ENCODE measurements around the gene RUBCN.
"Not testable (repeated sequence)": the region's sequence is repeated elsewhere in the genome, so short reads cannot be mapped to it uniquely, and the experiment has no call there.

RUBCN gene

GRCh38 chr3:197685546-197685945, 51.2 kb downstream of the RUBCN start:
- no peak for DNase-seq (ENCODE audit: low spot score)

GRCh38 chr3:197683191-197683590, 53.5 kb downstream of the RUBCN start:
- no peak for DNase-seq (ENCODE audit: low spot score)

- DNase-seq (ENCODE audit: low spot score), result no peak
Observed at GRCh38 chr3:197682713-197683112, 54.0 kb downstream of the RUBCN start.

DNA sequence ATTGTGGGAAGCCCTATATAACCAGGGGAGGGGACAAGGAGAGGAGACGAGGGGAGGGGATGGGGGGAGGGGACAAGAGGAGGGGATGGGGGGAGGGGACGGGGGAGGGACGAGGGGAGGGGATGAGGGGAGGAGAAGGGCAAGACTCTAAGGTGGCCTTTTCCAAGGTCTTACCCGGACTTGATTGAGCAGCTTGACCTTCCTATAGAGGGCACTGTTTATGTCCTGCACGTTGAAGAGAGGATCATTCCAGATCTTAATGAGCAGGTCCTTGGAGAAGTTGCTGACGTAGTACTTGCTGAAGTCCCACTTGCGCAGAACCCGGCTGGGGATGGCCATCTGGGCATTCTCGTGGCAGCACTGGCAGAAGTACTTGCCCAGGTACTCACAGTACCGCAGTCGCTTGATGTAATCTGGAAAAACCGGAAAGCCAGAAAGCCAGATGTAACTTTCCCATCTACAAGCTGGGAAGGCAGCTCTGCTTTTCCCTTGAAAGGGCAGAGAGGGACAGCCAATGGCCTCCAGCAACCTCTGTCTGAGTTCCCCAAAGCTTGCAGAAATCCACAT, 55.7 kb downstream of the RUBCN start:
- no peak for DNase-seq (ENCODE audit: low spot score)

DNA sequence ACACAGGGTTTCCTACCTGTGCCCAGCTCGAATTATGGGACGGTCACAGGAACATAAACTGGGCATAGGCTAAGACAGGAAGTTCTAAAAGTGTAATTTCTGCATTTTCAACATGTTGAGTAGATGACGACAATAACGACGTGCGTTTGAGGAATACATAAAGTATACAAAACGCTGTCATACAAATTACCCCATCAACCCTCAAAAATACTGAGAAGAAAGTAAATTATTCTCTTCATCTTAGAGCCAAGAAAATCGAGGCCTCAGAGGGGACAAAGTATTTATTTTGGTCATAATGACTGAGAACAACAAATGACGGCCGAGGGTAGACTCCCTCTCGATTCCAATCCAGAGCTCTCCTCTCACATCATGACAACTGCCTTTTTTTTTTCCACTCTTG, 60.8 kb downstream of the RUBCN start:
- no peak for DNase-seq (ENCODE audit: low spot score)

DNA sequence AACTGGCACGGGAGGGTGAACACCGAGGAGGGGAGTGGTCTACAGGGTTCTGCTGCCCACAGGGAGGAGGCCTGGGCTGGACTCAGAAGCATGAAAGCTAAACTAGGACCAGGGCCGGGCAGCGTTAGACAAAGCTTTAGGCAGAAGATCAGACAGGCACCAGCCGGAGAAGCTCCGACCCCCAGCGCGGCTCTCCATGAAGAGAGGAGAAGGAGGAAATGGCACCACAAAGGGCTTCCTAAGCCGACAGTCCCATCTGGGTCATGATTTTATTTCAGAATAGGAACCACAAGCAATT, 61.2 kb downstream of the RUBCN start:
- no peak for DNase-seq (ENCODE audit: low spot score)

DNA sequence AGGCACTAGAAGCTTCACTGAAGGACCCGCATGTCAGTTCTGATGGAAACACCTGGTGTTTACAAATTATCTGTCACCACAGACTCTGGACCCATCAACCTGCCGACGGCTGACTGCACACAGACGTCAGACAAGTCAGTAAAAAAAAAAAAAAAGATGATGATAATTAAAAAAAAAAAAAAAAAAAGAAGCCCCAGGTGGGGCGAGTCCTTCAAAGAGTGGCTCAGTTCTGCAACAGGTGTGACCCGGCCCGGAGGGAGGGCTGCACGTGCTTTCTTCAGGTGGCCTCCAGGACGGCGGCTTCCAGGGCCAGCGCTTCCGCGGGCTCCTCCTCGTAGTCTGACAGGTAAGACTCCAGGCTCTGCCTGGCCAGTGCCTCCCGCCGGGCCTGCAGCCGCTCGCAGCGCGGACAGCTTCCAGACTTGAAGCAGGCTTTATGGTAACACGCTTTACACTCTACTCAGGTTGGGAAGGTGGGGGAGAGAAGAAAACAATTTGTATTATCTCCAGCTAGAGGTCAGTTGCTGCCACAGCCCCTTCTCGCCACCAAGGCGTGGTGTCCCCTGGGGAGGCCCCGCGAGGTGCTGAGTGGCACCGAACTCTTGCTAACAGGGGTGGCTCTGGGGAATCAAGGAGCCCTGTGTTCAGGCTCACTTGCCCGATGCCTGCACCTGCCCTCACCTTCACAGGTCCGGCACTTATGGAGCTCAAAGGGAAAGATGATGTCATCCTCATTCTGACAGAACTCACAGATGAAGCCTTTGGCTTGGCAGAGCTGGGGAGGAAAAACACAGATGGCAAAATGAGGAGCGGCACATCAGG, 61.8 kb downstream of the RUBCN start:
- DNase-seq (ENCODE audit: low spot score), result no peak

- DNase-seq (ENCODE audit: low spot score), result no peak
Observed at GRCh38 chr3:197673170-197673569, 63.5 kb downstream of the RUBCN start.

GRCh38 chr3:197670361-197670760, 66.3 kb downstream of the RUBCN start:
- no peak for DNase-seq (ENCODE audit: low spot score)

GRCh38 chr3:197667968-197668367, 68.7 kb downstream of the RUBCN start:
- DNase-seq (ENCODE audit: low spot score), result no peak

DNA sequence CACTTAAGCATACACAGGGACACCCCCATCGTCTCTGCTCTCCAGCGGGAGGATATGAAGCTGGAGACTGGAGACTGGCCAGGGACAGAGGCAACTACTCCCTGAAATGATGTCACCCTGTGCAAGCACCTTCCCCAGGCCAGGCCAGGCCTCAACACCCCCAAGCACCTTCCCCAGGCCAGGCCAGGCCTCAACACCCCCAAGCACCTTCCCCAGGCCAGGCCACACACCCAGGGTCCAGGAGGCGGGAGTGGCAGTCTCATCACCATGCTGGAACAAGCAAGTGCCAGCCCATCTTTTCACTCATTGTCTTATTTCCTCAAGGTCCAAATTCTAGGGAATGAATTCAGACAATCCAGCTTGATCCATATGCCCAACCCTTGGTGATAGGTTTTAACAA, 69.4 kb downstream of the RUBCN start:
- not testable (repeated sequence) for DNase-seq (ENCODE audit: low spot score)

DNA sequence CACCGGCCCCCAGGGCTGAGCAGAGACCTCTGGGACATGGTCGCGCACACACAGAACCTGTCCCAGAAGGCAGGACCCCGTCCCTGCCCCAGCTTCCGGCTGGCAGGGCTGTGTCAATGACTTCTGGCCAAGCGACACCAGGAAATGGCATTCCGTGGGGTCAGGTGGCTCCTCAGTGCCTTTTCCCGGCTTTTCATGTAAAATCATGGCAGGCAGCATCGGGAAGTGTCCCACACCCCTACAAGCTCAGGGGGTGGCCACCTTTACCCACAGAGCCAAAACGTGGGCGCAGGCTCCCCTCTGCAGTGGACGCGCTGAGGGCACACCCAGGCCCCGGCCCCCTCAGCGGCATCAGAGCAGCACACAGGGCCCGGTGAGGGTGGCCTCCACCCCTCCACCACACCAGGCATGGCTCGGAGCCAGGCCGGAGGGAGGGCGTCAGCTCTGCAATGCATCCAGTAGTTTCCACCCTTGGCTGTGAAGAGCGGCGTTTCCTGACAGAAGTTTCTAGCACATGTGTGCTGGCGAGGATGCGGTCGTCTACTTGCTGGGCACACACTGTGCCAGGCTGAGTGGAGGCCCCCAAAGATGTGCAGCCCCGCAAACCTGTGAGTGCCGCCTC, 70.4 kb downstream of the RUBCN start:
- DNase-seq (ENCODE audit: low spot score), result not testable (repeated sequence)

DNA sequence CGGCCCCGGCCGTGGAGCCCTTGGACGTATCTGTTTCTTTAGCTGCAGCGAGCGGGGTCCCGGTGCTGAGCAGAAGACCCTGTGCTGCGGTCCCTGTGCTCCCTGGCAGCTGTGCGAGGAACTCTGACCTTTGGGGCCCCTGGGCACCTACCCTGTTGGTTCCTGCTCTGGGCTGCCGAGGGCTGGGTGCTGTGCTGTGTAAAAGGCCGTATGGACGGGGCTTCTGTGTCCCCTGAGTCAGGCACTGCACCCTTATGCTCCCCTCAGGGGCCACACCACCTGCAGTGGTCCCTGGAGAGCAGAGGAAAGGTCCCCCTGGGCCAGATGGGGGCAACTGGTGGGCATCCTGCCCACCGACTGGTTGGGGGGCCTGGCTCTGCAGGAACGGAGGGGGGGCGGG, 71.2 kb downstream of the RUBCN start:
- DNase-seq (ENCODE audit: low spot score), result not testable (repeated sequence)

- DNase-seq (ENCODE audit: low spot score), result not testable (repeated sequence)
Observed at GRCh38 chr3:197665142-197665491, 71.6 kb downstream of the RUBCN start.

DNA sequence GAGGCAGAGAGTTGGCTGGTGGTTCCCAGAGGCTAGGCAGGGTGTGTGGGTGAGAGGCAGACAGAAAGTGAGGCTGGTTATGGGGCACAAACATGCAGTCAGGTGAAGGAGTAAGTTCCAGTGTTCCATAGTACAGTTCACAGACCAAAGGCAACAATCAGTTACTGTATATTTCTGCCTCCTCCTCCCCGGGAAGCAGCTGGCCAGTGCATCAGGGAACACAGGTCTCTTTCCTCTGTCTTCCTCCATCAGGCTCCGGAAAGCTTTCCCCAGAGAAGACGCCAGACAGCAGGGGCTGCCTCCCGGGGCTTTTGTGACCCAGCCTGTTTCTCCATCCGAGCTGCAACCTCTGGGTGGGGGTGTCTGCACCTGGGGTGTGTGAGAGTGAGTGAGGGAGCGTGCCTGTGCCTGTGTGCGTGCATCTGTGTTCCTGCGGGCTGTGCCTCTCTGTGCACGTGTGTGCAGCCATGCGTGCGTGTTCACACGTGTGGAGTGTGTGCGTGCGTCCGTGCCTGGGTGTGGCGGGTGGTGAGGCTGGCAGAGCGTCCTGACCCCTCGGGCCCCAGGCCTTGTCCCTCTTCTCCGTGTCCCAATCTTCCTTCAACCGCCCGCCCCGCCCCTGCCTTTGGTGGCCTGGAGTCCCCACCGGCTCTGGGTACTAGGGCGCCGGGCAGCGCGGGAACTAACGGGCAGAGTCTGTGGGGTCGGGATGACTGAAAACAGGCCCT, 72.1 kb downstream of the RUBCN start:
- DNase-seq (ENCODE audit: low spot score), result not testable (repeated sequence)

- DNase-seq (ENCODE audit: low spot score), result not testable (repeated sequence)
Observed at GRCh38 chr3:197663367-197664140, 73.2 kb downstream of the RUBCN start.

DNA sequence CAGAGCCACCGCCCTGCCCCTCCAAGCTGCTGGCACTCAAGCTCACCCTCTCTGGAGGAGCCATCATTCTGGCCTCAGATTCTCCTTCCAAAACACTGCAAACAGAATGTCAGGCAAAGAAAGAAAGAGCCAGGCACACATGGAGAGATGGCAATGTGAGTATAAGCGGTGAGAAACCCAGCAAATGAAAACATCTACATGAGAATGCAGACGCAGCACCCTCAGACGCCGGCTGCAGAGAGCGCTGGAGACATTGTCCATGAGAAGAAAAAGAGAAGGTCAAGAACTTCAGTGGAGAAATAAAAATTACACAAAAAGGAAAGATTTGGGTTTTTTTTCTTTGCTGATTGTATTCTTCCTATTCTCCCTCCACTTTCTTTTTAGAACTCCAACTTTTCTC, 74.4 kb downstream of the RUBCN start:
- DNase-seq (ENCODE audit: low spot score), result not testable (repeated sequence)

- not testable (repeated sequence) for DNase-seq (ENCODE audit: low spot score)
Observed at GRCh38 chr3:197661874-197662273, 74.8 kb downstream of the RUBCN start.

DNA sequence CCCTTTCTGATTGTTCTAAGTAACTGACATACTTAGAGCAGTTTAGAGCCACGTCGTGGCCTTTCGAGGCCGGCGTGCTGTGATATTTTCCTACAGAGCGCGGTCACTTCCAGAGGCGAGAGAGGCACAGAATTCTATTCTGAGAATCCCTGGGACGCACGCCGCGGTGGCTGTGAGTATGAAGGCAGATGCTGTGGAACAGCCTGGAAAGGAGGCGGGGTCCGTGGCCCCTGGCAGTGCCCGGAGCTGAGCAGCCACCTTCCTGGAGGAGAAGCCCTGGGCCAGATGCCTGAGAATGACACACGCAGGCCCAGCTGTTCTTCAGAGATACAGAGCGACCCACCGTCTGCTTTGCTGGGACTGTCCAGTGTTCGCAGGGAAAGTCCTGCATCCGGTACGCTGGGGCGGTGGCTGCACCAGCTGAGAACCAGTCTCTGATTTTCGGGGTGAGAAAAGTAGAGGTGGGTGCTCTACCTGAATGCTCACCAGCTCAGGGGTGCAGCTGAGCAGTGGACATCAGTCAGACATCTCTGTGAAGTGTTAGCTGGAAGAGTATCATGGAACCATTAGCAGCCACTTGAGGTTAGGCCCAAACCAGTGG, 75.4 kb downstream of the RUBCN start:
- not testable (repeated sequence) for DNase-seq (ENCODE audit: low spot score)

- not testable (repeated sequence) for DNase-seq (ENCODE audit: low spot score)
Observed at GRCh38 chr3:197659701-197660100, 77.0 kb downstream of the RUBCN start.

DNA sequence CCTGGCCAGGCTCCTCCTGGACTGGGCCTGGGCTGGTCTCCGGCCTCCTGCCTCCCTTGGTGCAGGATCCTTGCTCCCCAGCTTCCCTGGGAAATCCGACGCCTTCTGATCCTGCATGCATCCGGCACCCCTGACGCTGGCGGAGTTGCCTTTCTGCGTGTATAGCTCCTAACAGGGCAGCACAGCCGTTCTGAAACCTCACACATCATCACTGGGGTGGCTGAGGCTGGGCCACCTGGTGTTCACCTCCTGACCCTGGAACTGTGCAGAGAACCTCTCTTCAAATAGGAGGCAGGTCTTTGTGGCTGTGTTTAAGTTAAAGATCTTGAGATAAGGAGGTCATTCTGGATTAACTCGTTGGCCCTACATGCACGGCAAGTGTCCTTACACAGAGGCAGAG, 77.6 kb downstream of the RUBCN start:
- DNase-seq (ENCODE audit: low spot score), result not testable (repeated sequence)

GRCh38 chr3:197658706-197659105, 78.0 kb downstream of the RUBCN start:
- DNase-seq (ENCODE audit: low spot score), result not testable (repeated sequence)
